Activated CD4-positive, alpha-beta T cell treated with anti-CD3 and anti-CD28 coated beads, Interleukin-2, amount 50 U/mL, for 1 hour (primary cell): Measurements from ENCODE around the gene CDC42.

Experiments
- DNase-seq: peaks from one replicate; pipeline ENCODE4 v3.0.0-alpha.2; 2020

CDC42 gene

GRCh38 chr1:22038036-22038435 is 14.5 kb upstream of the CDC42 start:
- DNase-seq = no peak

- DNase-seq = peak; percentile 86
Observed at GRCh38 chr1:22039594-22040285, 12.8 kb upstream of the CDC42 start.

DNA sequence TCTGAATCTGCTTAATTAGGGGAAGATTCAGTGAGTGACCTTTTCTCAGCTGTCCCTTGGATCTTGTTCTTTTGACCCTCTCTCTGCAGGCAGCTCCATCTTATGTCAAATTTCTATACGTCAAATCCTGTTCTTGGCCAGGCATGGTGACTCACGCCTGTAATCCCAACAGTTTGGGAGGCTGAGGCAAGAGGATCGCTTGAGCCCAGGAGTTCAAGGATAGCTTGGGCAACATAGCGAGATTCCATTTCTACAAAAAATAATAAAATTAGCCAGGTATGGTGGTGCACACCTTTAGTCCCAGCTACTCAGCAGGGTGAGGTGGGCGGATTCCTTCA is 12.3 kb upstream of the CDC42 start:
- no peak for DNase-seq

GRCh38 chr1:22041505-22041904 is 11.0 kb upstream of the CDC42 start:
- no peak for DNase-seq

DNA sequence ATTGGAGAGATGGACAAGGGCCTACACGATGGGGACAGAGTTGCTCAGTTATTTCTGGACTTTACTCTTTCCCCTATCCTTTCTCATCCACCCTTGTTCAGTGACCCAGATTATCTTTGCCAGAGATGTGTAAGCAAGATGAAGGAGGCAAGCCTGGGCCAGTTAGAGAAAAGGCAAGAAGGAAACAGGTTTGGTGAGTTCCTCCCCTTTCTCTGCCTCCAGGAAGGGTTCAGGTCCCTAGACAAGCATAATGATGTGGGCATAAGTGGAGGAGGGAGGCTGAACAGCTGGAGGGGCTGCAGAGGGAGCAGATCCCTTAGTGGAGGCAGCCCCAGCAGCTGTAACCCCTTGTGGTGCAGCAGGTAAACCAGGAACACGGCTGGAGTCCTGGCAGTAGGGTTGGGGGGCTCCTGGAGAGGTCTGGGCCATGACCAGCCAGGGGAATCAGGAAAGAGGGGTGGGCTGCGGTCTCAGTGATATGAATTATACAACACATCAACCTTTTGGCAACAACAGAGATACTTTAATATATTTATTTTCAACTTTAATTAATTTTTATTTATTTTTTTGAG is 9.2 kb upstream of the CDC42 start:
- no peak for DNase-seq

DNA sequence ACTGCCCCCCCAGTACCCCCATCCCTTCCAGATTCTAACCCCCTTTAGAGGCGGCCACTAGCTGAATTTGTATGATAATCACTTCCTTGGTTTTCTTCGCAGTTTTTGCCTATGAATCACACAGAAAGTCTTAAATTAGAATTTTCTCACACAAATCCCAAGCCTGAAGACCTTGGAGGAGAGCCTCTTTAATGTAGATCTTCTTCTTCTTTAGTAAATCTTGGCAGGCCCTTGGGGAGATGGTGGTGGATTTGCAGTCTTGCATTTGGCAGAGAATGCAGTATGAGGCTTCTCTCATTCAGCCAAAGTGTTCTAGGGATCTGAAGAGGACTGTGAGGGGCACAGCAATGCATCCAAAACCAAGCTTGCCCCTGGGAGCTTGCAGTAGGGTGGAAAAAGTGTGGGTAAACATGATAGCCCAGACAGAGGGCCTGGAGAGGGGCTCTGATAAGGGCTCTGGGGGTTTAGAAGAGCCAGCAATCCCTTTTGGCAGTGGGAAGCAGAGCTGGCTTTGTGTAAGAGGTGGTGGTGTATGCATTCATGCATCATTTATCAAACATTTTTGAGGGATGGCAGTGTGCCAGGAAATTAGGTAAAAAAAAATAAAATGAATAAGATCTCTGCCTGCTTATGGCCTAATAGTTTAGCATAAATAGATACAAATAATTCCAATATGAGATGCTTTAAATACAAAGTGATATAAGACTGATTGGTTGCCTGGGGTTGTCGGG is 7.7 kb upstream of the CDC42 start:
- DNase-seq = no peak

- no peak for DNase-seq
Observed at GRCh38 chr1:22045604-22046228, 6.8 kb upstream of the CDC42 start.

GRCh38 chr1:22048351-22049192 is 3.9 kb upstream of the CDC42 start:
- DNase-seq = no peak

GRCh38 chr1:22050330-22050729 is 2.2 kb upstream of the CDC42 start:
- DNase-seq = no peak

DNA sequence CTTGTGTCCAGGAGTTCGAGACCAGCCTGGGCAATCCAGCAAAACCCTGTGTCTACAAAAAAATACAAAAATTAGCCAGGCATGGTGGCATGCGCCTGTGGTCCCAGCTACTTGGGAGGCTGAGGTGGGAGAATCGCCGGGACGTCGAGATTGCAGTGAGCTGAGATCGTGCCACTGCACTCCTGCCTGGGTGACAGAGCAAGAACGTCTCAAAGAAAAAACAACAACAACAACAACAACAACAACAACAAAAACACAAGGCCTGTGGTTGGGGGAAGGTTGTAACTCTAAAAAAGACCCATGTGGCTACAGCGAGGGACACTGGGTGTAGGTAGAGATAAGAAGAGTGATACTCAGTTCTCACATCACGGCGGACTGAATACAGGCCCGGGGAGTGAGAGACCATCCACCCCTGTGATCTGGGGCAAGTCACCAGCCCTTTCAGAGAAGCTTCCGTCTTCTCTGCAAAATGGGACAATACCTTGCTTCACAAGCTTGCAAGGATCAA is 848 bp upstream of the CDC42 start:
- no peak for DNase-seq

- DNase-seq = peak; percentile 50
Observed at GRCh38 chr1:22053017-22053860, 730 bp downstream of the CDC42 start.

DNA sequence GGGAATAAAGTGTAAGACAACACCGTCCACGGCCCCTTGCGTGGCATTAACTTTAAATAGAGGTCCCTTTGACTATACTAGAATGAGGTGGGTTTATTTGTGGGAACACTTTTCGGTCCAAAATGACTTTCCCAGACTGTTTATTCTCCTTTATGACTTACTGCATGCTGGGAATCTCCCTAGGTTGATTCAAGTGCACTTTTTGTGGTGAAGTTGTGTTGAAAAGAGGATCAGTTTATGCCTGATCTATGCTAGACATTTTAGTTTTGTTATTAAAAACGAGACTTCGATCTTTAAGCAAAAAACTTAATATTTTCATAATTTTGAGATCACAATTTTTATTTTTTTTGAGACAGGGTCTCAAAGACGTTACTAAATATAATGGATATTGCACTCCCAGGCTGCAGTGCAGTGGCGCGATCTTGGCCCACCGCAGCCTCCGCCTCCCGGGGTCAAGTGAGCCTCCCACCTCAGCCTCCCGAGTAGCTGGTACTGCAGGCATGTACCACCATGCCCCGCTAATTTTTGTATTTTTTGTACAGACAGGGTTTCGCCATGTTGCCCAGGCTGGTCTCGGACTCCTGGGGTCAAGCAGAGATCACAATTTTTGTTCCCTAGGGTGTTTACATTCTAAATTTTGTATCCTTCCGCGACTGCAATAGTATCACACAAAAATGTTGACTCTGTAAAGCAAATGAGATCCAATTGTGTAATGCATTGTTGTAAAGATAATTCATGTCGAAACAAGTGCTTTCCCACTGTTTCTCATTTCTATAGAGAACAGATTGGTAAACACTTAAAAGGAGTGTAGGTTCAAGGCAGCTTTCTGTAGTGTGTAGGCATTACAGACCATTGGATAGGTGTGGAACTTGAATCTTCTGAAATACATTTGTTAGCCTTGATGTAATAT is 1.6 kb downstream of the CDC42 start:
- DNase-seq = no peak

GRCh38 chr1:22055463-22055862 is 3.0 kb downstream of the CDC42 start:
- DNase-seq = no peak

- DNase-seq = no peak
Observed at GRCh38 chr1:22056043-22056442, 3.5 kb downstream of the CDC42 start.

DNA sequence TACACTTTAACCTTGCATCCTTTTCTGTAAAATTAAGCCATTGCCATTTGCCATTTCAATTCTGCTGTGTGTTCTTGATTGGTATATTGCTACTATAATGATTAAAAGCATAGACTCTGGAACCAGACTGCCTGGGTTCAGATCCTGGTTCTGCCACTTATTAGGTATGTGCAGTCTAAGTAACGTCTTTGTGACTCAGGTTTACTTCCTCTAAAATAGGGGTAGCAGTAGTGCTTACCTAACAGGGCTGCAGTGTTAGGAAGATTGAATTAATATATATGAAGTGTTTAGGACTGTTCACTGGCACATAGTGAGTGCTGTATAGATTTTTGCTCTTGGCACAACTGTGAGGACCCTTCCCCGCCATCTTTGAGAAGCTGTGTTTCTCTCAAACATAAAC is 4.4 kb downstream of the CDC42 start:
- no peak for DNase-seq

GRCh38 chr1:22057861-22058260 is 5.4 kb downstream of the CDC42 start:
- DNase-seq = no peak

GRCh38 chr1:22064751-22065402 is 12.4 kb downstream of the CDC42 start:
- no peak for DNase-seq

GRCh38 chr1:22071511-22071910 is 19.0 kb downstream of the CDC42 start:
- no peak for DNase-seq

- DNase-seq = no peak
Observed at GRCh38 chr1:22074803-22075202, 22.3 kb downstream of the CDC42 start.

GRCh38 chr1:22075718-22076117 is 23.2 kb downstream of the CDC42 start:
- no peak for DNase-seq
